ENCODE data around the gene BBS4.

BBS4 gene

DNA sequence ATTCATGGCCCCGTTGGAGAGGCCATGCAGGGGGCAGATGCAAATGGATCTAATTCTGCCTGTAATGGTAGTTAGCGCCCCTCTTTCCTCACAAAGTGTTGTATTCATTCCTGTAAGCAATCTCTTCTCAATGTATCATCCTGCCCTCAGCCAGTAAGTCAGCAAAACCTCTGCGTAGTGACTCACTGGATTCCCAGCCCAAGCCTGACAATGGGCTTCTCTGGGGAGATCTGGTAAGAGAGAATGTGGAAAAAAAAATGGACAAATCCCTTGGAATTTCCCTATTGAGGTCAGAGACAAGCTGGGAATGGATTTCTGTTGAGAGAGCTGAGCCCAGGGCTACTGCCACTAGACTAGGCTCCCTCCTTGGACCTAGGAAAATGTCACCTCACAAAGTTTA lies 72.2 kb downstream of the BBS4 start:
- Histone ChIP-seq H3K9me3 (replicated peaks in 1 of 11) (no peaks in the 10 kb centered on the region), H3K27me3 (no peaks in the 10 kb centered on the region), H3K27ac (no peak overlapping the region), H3K4me1 (peaks cover 10 to 55% (median 23%) of the 10 kb centered on the region in 10 experiments; a peak in 19 of 20 replicates), H3K9ac (no peak overlapping the region), H3K4me3 (no peak overlapping the region), H4K20me1 (peaks cover 14 to 100% (median 77%) of the 10 kb centered on the region in 11 experiments), H3K36me3 (peaks cover 99 to 100% (median 100%) of the 10 kb centered on the region in 11 experiments), H3K4me2 (peak overlapping the region in 2 of 11 experiments; percentile 21 to 22; a peak in 1 of 22 replicates)
- no peak for TF ChIP-seq Cebpa-rat (IDR thresholded peaks at IDR 0.05)

DNA sequence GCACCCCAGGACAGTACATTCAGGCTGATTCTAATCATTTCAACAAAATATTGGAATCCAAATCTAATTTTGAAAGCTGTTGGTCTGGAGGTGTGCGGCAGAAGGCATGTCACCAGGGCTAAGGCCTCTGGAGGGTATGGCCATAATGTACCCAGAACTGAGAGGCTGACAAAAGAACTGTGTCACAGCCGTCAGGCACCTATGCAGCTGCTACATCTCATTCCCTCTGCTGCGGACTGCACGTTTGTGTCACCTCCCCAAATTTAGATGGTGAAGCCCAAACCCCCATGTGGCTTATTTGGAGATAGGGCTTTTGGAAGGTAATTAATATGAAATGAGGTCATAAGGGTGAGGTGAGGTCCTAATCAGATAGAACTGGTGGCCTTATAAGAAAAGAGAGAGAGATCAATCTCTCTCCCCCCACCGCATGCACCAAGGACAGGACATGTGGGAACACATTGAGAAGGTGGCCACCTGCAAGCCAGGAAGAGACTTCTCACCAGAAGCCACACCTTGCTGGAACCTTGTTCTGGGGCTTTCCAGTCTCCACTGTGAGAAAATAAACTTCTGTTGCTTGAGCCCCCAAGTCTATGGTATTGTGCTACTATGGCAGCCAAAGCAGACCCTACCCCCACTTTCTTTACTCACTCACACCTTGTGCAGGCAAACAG lies 74.7 kb downstream of the BBS4 start:
- Histone ChIP-seq H3K9me3 (replicated peaks in 1 of 11) (no peaks in the 10 kb centered on the region; a peak in 1 of 22 replicates), H3K36me3 (peaks cover 99 to 100% (median 100%) of the 10 kb centered on the region in 11 experiments), H3K4me2 (no peak overlapping the region), H3K4me1 (peaks cover 0 to 29% (median 10%) of the 10 kb centered on the region in 10 experiments; a peak in 14 of 20 replicates), H3K4me3 (no peak overlapping the region), H3K27me3 (no peaks in the 10 kb centered on the region), H4K20me1 (peaks cover 18 to 100% (median 90%) of the 10 kb centered on the region in 11 experiments), H3K27ac (no peak overlapping the region), H3K9ac (no peak overlapping the region)
- no peak for TF ChIP-seq Cebpa-rat (IDR thresholded peaks at IDR 0.05)

DNA sequence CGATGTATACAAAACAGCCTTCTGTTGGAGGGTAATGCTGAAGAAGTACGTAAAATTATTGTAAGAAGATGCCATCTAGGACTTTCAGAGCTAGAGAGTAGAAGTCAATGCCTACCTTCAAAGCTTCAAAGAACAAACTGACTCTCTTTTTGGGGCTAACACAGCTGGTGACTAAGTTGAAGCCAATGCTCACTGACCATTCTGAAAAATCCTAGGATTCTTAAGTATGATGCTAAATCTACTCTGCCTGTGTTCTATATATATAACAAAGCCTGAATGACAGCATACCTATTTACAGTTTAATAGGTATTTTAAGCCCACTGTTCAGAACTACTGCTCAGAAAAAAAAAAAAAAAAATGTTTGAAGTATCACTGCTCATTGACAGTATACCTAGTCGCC lies 78.6 kb downstream of the BBS4 start:
- H3K4me1 ChIP-seq: no peaks in the 10 kb centered on the region
- H3K27me3 ChIP-seq: no peaks in the 10 kb centered on the region
- no peak for TF ChIP-seq Cebpa-rat (IDR thresholded peaks at IDR 0.05)
- H3K27ac ChIP-seq: no peak overlapping the region
- H3K9me3 ChIP-seq (replicated peaks in 1 of 11): peaks cover 30 to 38% (median 35%) of the 10 kb centered on the region in 11 experiments
- H3K36me3 ChIP-seq: peaks cover 100% of the 10 kb centered on the region in 11 experiments
- H3K9ac ChIP-seq: no peak overlapping the region
- peaks cover 13 to 94% (median 66%) of the 10 kb centered on the region in 11 experiments for H4K20me1 ChIP-seq
- H3K4me3 ChIP-seq: no peak overlapping the region
- H3K4me2 ChIP-seq: no peak overlapping the region

DNA sequence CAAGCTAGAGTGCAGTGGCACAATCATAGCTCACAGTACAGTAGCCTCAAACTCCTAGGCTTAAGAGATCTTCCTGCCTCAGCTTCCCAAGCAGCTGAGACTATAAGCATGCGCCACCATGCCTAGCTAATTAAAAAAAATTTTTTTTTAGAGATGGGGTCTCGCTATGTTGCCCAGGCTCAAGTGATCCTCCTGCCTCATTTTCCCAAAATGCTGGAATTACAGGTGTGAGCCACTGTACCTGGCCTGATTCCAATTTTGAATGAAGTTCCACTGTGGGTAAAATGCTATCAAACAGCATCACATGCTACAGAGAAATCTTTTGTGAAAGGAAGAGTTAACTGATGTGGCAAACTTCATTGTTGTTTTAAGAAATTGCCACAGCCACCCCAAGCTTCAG lies 80.0 kb downstream of the BBS4 start:
- peaks cover 100% of the 10 kb centered on the region in 11 experiments for H3K36me3 ChIP-seq
- peaks cover 13 to 94% (median 57%) of the 10 kb centered on the region in 11 experiments for H4K20me1 ChIP-seq
- no peak for TF ChIP-seq Cebpa-rat (IDR thresholded peaks at IDR 0.05)
- H3K27me3 ChIP-seq: no peaks in the 10 kb centered on the region
- no peak overlapping the region for H3K9ac ChIP-seq
- H3K4me1 ChIP-seq: no peaks in the 10 kb centered on the region
- no peak overlapping the region for H3K27ac ChIP-seq
- no peak overlapping the region for H3K4me3 ChIP-seq
- no peak overlapping the region for H3K4me2 ChIP-seq
- H3K9me3 ChIP-seq (replicated peaks in 1 of 11): peaks cover 37 to 50% (median 42%) of the 10 kb centered on the region in 11 experiments

DNA sequence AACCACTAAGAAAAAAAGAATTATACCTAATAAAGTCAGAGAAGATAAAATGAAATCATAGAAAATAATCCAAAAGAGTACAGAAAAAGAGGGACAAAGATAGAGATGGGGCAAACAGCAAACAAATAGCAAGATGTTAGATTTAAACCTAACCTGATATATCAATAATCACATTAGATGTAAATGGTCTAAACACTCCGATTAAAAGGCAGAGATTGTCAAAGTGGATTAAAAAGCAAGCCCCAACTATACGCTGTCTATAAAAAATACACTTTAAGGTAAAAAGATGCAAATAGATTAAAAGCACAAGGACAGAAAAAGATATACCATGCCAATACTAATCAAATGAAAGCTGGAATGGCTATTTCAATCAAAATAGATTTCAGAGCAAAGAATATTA lies 80.8 kb downstream of the BBS4 start:
- Histone ChIP-seq H3K4me3 (no peak overlapping the region), H4K20me1 (peaks cover 13 to 93% (median 55%) of the 10 kb centered on the region in 11 experiments), H3K9me3 (replicated peaks in 1 of 11) (peaks cover 37 to 57% (median 42%) of the 10 kb centered on the region in 11 experiments), H3K4me1 (no peaks in the 10 kb centered on the region), H3K27ac (no peak overlapping the region), H3K36me3 (peaks cover 100% of the 10 kb centered on the region in 11 experiments), H3K9ac (no peak overlapping the region), H3K4me2 (no peak overlapping the region), H3K27me3 (no peaks in the 10 kb centered on the region)
- TF ChIP-seq Cebpa-rat (IDR thresholded peaks at IDR 0.05): no peak

DNA sequence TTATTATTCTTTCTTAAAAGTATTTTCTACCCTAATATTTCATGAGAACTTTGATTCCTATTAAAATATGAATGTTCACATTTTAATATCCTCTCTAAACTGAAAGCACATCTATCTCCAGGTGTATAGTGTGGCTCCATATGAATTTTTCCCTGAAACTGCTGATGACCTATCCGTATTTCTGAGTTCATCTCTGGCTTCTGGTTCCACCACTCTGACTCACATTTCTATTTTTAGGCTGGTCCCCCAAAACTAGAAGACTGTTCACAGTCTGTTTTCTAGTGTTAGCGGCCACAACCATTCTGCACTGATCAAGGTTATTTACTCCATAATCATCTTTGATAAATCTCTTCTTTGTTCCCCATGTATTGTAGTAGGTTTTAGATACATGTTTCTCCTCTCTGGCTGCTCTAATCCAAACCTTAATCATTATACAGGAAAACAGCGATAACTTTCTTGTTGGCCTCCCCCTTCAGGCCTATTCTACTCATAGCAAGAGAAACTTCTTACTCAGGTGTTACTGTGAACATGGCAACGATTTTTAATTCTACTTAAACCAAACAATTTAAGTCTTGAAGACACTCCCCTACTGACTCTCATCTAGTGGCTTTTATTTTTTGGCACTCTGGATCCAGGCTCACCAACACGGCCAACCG lies 84.8 kb downstream of the BBS4 start:
- Histone ChIP-seq H3K27me3 (no peaks in the 10 kb centered on the region), H4K20me1 (peaks cover 6 to 65% (median 34%) of the 10 kb centered on the region in 11 experiments; a peak in 18 of 22 replicates), H3K36me3 (peaks cover 89 to 100% (median 95%) of the 10 kb centered on the region in 11 experiments), H3K9ac (no peak overlapping the region), H3K4me3 (no peak overlapping the region), H3K9me3 (replicated peaks in 1 of 11) (peaks cover 37 to 57% (median 42%) of the 10 kb centered on the region in 11 experiments), H3K4me1 (peaks cover 7 to 28% (median 20%) of the 10 kb centered on the region in 10 experiments; a peak in 18 of 20 replicates), H3K27ac (no peak overlapping the region), H3K4me2 (no peak overlapping the region)
- no peak for TF ChIP-seq Cebpa-rat (IDR thresholded peaks at IDR 0.05)

DNA sequence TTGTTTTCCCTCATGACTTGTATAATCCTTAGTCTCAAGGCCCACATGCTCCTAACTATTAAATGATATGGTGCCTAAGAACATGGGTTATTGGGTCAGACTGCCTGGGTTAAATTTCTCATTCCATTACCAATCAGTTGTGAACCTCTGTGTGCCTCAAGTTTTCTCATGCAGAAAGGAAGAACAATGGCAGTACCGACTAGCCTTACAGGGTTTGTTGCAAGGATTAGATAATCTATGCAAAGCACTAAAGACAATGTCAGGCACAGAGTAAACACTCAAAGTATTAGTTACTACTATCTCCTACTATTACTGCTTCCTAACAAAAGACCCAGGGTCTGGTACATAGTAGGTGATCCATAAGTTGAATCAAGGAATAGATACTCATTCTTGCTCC lies 85.3 kb downstream of the BBS4 start:
- TF ChIP-seq Cebpa-rat (IDR thresholded peaks at IDR 0.05): no peak
- H3K9me3 ChIP-seq (replicated peaks in 1 of 11): peaks cover 37 to 54% (median 41%) of the 10 kb centered on the region in 11 experiments

DNA sequence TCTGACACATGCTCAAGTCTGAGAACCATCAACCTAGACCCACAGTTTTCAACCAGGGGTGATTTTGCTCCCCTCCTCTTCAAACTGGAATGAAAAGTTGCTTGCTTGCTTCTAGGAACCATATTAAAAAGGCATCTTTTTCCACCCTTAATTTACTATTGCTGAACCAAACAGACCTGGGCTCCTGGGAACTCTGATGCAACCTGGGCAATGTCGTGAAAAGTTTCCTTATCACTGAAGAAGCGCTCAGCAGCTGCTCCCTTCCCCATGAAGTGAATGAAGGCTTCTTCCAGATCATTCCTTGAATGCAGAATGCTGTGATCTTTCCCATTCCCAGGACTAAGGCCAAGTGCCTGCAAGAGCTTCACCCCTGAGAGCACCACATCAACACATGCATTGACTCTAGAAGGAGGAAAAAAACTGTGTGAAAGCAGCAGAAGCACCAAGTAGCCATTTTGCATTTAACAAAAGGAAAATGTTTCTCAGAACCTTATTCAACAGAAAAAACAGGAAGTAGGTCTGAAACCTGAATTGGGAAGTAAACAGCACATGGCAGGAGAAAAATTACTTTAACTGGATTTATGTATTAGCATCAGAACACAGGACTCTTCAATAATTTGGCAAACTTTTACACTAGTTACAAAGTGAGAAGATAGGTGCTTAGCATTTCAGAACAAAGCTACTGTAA lies 88.8 kb downstream of the BBS4 start:
- Histone ChIP-seq H4K20me1 (peaks cover 0 to 96% (median 63%) of the 10 kb centered on the region in 11 experiments; a peak in 16 of 22 replicates), H3K9ac (peak overlapping the region in 8 of 11 experiments; percentile 32 to 56 (median 44); a peak in 12 of 22 replicates), H3K36me3 (peaks cover 80 to 100% (median 93%) of the 10 kb centered on the region in 11 experiments), H3K9me3 (replicated peaks in 1 of 11) (peaks cover 4 to 19% (median 6%) of the 10 kb centered on the region in 11 experiments; a peak in 19 of 22 replicates), H3K27me3 (no peaks in the 10 kb centered on the region), H3K4me1 (peaks cover 24 to 68% (median 37%) of the 10 kb centered on the region in 10 experiments), H3K4me2 (peak overlapping the region in 10 of 11 experiments; percentile 13 to 90 (median 60); a peak in 19 of 22 replicates), H3K4me3 (peak overlapping the region in 1 of 10 experiments; percentile 15; a peak in 1 of 20 replicates), H3K27ac (peak overlapping the region in 9 of 11 experiments; percentile 38 to 79 (median 71); a peak in 18 of 22 replicates)
- TF ChIP-seq Cebpa-rat (IDR thresholded peaks at IDR 0.05): no peak

More for the DNA sequence above, 85.3 kb downstream of the BBS4 start:
- Histone ChIP-seq H3K4me1 (peaks cover 13 to 33% (median 25%) of the 10 kb centered on the region in 10 experiments), H3K4me3 (no peak overlapping the region), H3K27me3 (no peaks in the 10 kb centered on the region), H3K27ac (no peak overlapping the region), H3K36me3 (peaks cover 84 to 100% (median 94%) of the 10 kb centered on the region in 11 experiments), H3K4me2 (no peak overlapping the region), H3K9ac (no peak overlapping the region), H4K20me1 (peaks cover under 1 to 65% (median 39%) of the 10 kb centered on the region in 11 experiments; a peak in 16 of 22 replicates)

Data from BLaER1 treated with 17β-estradiol and CSF1 and Interleukin-3, amounts not matched to agents 10 nM and 100 nM (cell line).